Measurements from ENCODE around the gene ZNF746. TPM values are rescaled to one million over a fixed set of nuclear protein-coding genes. Genes with fewer than 3 reads are reported as not detected.

Gene ZNF746
- total RNA-seq, 1 experiment from 2014 or later: 17.1 TPM

DNA sequence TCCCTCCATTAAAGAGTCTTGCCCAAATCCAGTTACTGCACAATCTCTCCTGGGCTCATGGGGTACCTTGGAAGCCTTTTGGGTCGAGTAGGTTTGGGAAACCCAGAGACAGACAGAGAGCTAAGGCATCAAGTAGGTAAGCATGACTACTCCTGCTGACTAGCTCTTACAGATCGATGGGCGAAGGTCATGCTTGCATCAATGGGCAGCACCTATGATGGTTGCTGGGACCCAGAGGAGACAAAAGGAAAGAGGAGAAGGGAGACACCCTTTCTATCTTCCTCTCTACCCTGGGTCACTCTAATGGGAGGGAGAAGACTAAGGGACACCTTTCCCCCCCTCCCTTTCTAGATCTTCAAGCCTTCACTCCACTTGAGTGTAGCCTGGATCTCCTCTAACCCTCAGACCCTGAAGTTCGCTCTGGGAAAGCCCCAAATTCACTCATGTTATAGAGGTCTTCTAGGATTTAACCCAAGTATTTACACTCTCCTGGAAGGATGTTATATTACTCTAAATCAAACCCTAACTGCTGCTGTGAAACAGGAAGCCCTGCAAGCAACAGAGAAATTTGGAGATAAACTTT is 31.6 kb upstream of the ZNF746 start (continued):
- TF ChIP-seq, protein P1, sequence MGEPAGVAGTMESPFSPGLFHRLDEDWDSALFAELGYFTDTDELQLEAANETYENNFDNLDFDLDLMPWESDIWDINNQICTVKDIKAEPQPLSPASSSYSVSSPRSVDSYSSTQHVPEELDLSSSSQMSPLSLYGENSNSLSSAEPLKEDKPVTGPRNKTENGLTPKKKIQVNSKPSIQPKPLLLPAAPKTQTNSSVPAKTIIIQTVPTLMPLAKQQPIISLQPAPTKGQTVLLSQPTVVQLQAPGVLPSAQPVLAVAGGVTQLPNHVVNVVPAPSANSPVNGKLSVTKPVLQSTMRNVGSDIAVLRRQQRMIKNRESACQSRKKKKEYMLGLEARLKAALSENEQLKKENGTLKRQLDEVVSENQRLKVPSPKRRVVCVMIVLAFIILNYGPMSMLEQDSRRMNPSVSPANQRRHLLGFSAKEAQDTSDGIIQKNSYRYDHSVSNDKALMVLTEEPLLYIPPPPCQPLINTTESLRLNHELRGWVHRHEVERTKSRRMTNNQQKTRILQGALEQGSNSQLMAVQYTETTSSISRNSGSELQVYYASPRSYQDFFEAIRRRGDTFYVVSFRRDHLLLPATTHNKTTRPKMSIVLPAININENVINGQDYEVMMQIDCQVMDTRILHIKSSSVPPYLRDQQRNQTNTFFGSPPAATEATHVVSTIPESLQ (CRISPR knock-in tag; IDR thresholded peaks at IDR 0.05): no peak

DNA sequence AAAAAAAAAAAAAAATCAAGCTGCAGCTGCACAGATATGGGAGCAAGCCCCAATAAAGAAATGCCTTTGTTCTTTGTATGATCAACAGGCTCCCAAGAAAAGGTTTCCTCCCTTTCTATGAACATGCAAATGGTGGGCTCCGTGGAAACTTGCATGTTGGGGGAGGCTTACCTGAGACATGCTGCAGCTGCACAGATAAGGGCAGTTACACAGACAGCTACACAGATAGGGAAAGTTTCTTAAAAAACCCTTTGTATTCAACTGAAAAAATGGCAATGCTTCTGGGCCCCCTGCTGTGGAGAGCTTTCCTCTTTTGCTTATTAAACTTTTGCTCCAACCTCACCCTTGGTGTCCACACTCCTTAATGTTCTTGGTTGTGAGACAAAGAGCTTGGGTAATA is 29.8 kb upstream of the ZNF746 start:
- TF ChIP-seq, protein P2, sequence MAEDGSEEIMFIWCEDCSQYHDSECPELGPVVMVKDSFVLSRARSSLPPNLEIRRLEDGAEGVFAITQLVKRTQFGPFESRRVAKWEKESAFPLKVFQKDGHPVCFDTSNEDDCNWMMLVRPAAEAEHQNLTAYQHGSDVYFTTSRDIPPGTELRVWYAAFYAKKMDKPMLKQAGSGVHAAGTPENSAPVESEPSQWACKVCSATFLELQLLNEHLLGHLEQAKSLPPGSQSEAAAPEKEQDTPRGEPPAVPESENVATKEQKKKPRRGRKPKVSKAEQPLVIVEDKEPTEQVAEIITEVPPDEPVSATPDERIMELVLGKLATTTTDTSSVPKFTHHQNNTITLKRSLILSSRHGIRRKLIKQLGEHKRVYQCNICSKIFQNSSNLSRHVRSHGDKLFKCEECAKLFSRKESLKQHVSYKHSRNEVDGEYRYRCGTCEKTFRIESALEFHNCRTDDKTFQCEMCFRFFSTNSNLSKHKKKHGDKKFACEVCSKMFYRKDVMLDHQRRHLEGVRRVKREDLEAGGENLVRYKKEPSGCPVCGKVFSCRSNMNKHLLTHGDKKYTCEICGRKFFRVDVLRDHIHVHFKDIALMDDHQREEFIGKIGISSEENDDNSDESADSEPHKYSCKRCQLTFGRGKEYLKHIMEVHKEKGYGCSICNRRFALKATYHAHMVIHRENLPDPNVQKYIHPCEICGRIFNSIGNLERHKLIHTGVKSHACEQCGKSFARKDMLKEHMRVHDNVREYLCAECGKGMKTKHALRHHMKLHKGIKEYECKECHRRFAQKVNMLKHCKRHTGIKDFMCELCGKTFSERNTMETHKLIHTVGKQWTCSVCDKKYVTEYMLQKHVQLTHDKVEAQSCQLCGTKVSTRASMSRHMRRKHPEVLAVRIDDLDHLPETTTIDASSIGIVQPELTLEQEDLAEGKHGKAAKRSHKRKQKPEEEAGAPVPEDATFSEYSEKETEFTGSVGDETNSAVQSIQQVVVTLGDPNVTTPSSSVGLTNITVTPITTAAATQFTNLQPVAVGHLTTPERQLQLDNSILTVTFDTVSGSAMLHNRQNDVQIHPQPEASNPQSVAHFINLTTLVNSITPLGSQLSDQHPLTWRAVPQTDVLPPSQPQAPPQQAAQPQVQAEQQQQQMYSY (CRISPR knock-in tag; IDR thresholded peaks at IDR 0.05): no peak
- no peak for TF ChIP-seq EMX1 (CRISPR knock-in tag; IDR thresholded peaks at IDR 0.05)
- TF ChIP-seq NFE2L1 (CRISPR knock-in tag; IDR thresholded peaks at IDR 0.05): no peak
- TF ChIP-seq, protein P3, sequence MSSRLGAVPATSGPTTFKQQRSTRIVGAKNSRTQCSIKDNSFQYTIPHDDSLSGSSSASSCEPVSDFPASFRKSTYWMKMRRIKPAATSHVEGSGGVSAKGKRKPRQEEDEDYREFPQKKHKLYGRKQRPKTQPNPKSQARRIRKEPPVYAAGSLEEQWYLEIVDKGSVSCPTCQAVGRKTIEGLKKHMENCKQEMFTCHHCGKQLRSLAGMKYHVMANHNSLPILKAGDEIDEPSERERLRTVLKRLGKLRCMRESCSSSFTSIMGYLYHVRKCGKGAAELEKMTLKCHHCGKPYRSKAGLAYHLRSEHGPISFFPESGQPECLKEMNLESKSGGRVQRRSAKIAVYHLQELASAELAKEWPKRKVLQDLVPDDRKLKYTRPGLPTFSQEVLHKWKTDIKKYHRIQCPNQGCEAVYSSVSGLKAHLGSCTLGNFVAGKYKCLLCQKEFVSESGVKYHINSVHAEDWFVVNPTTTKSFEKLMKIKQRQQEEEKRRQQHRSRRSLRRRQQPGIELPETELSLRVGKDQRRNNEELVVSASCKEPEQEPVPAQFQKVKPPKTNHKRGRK (CRISPR knock-in tag; IDR thresholded peaks at IDR 0.05; ENCODE audit: borderline replicate concordance): no peak
- TF ChIP-seq NR1H2 (CRISPR knock-in tag; IDR thresholded peaks at IDR 0.05): no peak
- no peak for TF ChIP-seq ELF4 (CRISPR knock-in tag; IDR thresholded peaks at IDR 0.05; ENCODE audit: low read depth)
- no peak for TF ChIP-seq NR2C2 (CRISPR knock-in tag; IDR thresholded peaks at IDR 0.05)
- TF ChIP-seq ZNF396 (CRISPR knock-in tag; IDR thresholded peaks at IDR 0.05; ENCODE audit: borderline replicate concordance): no peak
- no peak for TF ChIP-seq CREB1 (CRISPR knock-in tag; IDR thresholded peaks at IDR 0.05)
- no peak for TF ChIP-seq GTF2I (CRISPR knock-in tag; conservative IDR thresholded peaks at IDR 0.05)
- TF ChIP-seq CREM (CRISPR knock-in tag; IDR thresholded peaks at IDR 0.05): no peak
- TF ChIP-seq, protein P4, sequence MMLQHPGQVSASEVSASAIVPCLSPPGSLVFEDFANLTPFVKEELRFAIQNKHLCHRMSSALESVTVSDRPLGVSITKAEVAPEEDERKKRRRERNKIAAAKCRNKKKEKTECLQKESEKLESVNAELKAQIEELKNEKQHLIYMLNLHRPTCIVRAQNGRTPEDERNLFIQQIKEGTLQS (CRISPR knock-in tag; conservative IDR thresholded peaks at IDR 0.05): no peak
- no peak for TF ChIP-seq ZBTB21 (CRISPR knock-in tag; IDR thresholded peaks at IDR 0.05; ENCODE audit: borderline replicate concordance)
- DNase-seq (ENCODE audit: low spot score): no peak
- Mint-ChIP-seq H3K27ac (no peak overlapping the region), H3K9me3 (peaks cover 73% of the 10 kb centered on the region), H3K36me3 (peaks cover 45% of the 10 kb centered on the region), H3K4me1 (no peaks in the 10 kb centered on the region), H3K4me3 (no peak overlapping the region), H3K27me3 (ENCODE audit: low read depth) (peaks cover 25% of the 10 kb centered on the region)
- CTCF ChIA-PET: no interaction called here
- POLR2A ChIA-PET: no interaction called here
- ATAC-seq: no peak

DNA sequence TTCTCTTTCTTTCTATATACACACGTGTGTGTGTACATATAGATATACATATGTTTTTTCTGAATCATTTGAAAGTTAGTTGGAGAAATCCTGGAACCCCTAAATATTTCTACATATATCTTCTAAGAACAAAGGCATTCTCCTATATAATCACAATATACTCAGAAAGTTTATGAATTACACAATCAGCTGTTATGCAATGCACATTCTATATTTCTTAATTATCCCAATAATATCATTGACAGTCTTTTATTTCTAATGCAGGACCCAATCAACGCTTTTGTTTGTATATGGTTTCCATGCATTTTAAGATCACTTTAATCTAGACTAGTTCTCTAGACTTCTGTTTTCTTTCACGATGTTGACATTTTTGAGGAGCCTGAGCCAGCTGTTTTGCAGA is 27.7 kb upstream of the ZNF746 start:
- ChIA-PET CTCF (no interaction called here), POLR2A (no interaction called here)
- Mint-ChIP-seq H3K27ac (no peak overlapping the region), H3K4me1 (no peaks in the 10 kb centered on the region), H3K9me3 (peaks cover 81% of the 10 kb centered on the region), H3K36me3 (peaks cover 35% of the 10 kb centered on the region), H3K4me3 (no peak overlapping the region), H3K27me3 (ENCODE audit: low read depth) (peaks cover 31% of the 10 kb centered on the region)
- no peak for DNase-seq (ENCODE audit: low spot score)
- no peak for ATAC-seq
- TF ChIP-seq, protein P5, sequence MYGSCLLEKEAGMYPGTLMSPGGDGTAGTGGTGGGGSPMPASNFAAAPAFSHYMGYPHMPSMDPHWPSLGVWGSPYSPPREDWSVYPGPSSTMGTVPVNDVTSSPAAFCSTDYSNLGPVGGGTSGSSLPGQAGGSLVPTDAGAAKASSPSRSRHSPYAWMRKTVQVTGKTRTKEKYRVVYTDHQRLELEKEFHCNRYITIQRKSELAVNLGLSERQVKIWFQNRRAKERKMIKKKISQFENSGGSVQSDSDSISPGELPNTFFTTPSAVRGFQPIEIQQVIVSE (CRISPR knock-in tag; IDR thresholded peaks at IDR 0.05; ENCODE audit: borderline replicate concordance): no peak
- TF ChIP-seq, protein P6, sequence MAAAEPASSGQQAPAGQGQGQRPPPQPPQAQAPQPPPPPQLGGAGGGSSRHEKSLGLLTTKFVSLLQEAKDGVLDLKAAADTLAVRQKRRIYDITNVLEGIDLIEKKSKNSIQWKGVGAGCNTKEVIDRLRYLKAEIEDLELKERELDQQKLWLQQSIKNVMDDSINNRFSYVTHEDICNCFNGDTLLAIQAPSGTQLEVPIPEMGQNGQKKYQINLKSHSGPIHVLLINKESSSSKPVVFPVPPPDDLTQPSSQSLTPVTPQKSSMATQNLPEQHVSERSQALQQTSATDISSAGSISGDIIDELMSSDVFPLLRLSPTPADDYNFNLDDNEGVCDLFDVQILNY (CRISPR knock-in tag; IDR thresholded peaks at IDR 0.05): no peak
- no peak for TF ChIP-seq OVOL2 (CRISPR knock-in tag; IDR thresholded peaks at IDR 0.05; ENCODE audit: borderline replicate concordance)
- TF ChIP-seq, protein P7, sequence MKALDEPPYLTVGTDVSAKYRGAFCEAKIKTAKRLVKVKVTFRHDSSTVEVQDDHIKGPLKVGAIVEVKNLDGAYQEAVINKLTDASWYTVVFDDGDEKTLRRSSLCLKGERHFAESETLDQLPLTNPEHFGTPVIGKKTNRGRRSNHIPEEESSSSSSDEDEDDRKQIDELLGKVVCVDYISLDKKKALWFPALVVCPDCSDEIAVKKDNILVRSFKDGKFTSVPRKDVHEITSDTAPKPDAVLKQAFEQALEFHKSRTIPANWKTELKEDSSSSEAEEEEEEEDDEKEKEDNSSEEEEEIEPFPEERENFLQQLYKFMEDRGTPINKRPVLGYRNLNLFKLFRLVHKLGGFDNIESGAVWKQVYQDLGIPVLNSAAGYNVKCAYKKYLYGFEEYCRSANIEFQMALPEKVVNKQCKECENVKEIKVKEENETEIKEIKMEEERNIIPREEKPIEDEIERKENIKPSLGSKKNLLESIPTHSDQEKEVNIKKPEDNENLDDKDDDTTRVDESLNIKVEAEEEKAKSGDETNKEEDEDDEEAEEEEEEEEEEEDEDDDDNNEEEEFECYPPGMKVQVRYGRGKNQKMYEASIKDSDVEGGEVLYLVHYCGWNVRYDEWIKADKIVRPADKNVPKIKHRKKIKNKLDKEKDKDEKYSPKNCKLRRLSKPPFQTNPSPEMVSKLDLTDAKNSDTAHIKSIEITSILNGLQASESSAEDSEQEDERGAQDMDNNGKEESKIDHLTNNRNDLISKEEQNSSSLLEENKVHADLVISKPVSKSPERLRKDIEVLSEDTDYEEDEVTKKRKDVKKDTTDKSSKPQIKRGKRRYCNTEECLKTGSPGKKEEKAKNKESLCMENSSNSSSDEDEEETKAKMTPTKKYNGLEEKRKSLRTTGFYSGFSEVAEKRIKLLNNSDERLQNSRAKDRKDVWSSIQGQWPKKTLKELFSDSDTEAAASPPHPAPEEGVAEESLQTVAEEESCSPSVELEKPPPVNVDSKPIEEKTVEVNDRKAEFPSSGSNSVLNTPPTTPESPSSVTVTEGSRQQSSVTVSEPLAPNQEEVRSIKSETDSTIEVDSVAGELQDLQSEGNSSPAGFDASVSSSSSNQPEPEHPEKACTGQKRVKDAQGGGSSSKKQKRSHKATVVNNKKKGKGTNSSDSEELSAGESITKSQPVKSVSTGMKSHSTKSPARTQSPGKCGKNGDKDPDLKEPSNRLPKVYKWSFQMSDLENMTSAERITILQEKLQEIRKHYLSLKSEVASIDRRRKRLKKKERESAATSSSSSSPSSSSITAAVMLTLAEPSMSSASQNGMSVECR (CRISPR knock-in tag; IDR thresholded peaks at IDR 0.05; ENCODE audit: borderline replicate concordance): no peak
- TF ChIP-seq, protein P8, sequence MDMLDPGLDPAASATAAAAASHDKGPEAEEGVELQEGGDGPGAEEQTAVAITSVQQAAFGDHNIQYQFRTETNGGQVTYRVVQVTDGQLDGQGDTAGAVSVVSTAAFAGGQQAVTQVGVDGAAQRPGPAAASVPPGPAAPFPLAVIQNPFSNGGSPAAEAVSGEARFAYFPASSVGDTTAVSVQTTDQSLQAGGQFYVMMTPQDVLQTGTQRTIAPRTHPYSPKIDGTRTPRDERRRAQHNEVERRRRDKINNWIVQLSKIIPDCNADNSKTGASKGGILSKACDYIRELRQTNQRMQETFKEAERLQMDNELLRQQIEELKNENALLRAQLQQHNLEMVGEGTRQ (CRISPR knock-in tag; IDR thresholded peaks at IDR 0.05): no peak
